HG03159 (cell line): ENCODE results near the gene NRG2.

Experiments
- ATAC-seq: cut with Tn5 transposase; IDR thresholded peaks from one replicate; pipeline ENCODE4 v1.9.1; 2021; ENCODE audit warnings: mild to moderate bottlenecking, moderate library complexity; ENCODE audit not compliant: unreplicated experiment

Gene NRG2

GRCh38 chr5:139975306-139975705 is 67.8 kb downstream of the NRG2 start:
- no peak for ATAC-seq

GRCh38 chr5:139974661-139975060 is 68.4 kb downstream of the NRG2 start:
- ATAC-seq: no peak

GRCh38 chr5:139971202-139971725 is 71.8 kb downstream of the NRG2 start:
- ATAC-seq: no peak

GRCh38 chr5:139969318-139969717 is 73.8 kb downstream of the NRG2 start:
- ATAC-seq: no peak

- peak; percentile 97 for ATAC-seq
These were observed 74.4 kb downstream of the NRG2 start for GRCh38 chr5:139968547-139969261.

- ATAC-seq: no peak
These were observed 75.7 kb downstream of the NRG2 start for GRCh38 chr5:139967353-139967752.

GRCh38 chr5:139966856-139967255 is 76.2 kb downstream of the NRG2 start:
- ATAC-seq: no peak

- ATAC-seq: no peak
These were observed 78.0 kb downstream of the NRG2 start for GRCh38 chr5:139964994-139965565.

GRCh38 chr5:139964266-139964993 is 78.7 kb downstream of the NRG2 start:
- ATAC-seq: no peak

GRCh38 chr5:139962445-139962844 is 80.7 kb downstream of the NRG2 start:
- ATAC-seq: no peak

GRCh38 chr5:139961435-139962157 is 81.5 kb downstream of the NRG2 start:
- ATAC-seq: peak; percentile 46

GRCh38 chr5:139960723-139961383 is 82.2 kb downstream of the NRG2 start:
- ATAC-seq: no peak

GRCh38 chr5:139958432-139959148 is 84.5 kb downstream of the NRG2 start:
- ATAC-seq: no peak

GRCh38 chr5:139956342-139956741 is 86.8 kb downstream of the NRG2 start:
- ATAC-seq: no peak

- no peak for ATAC-seq
These were observed 87.4 kb downstream of the NRG2 start for GRCh38 chr5:139955616-139956273.

- ATAC-seq: no peak
These were observed 88.0 kb downstream of the NRG2 start for GRCh38 chr5:139955053-139955605.

- ATAC-seq: no peak
These were observed 88.6 kb downstream of the NRG2 start for GRCh38 chr5:139954462-139954861.

GRCh38 chr5:139954022-139954421 is 89.1 kb downstream of the NRG2 start:
- no peak for ATAC-seq

GRCh38 chr5:139952574-139952973 is 90.5 kb downstream of the NRG2 start:
- no peak for ATAC-seq
